22Rv1 (cell line): ENCODE results near the gene GGN.
A peak's percentile ranks its signal among the peaks of the same experiment; 100 is the strongest.
"Not testable (repeated sequence)": the region's sequence is repeated elsewhere in the genome, so short reads cannot be mapped to it uniquely, and the experiment has no call there.

Source experiments
- H3K27ac ChIP-seq: fragments of 450-650 bp; 2 replicates; pipeline ENCODE4 v1.5.1; 2017
- ZFX ChIP-seq: fragments of 450-650 bp; IDR thresholded peaks from 2 replicates; pipeline ENCODE4 v1.6.1; 2017; ENCODE audit warnings: antibody characterized with exemption, borderline replicate concordance
- TF ChIP-seq, protein P1 (sequence below): fragments of 450-650 bp; IDR thresholded peaks from 2 replicates; pipeline ENCODE4 v1.5.1; 2017; ENCODE audit warnings: mild to moderate bottlenecking

GGN gene

DNA sequence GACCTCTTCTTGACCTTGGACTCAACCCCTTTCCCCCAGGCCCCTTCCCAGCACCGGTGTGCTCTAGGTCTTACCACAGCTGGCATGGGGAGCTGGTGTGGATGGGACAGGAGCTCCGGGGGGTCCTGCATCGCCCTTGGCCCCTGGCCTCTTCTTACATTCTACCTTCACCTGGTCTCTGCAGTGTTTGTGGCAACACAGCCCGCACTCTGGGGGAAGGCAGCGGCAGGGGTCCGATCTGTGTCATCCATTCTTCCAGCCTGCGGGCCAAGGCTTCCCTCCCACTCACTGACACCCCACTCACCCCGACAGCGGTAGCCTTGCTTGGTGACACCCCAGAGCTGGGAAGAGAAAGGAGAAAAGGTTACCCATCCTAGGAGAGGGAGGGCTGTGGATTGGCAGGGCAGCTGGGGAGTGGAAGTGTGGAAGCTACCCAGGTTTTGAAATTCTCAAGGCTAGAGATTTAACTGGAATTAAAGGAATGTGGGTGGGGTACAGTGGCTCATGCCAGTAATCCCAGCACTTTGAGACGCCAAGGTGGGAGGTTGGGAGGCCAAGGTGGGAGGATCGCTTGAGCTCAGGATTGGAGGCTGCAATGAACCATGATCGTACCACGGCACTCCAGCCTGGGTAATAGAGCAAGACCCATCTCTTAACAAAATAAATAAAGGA lies 23.3 kb upstream of the GGN start:
- TF ChIP-seq, protein P1, sequence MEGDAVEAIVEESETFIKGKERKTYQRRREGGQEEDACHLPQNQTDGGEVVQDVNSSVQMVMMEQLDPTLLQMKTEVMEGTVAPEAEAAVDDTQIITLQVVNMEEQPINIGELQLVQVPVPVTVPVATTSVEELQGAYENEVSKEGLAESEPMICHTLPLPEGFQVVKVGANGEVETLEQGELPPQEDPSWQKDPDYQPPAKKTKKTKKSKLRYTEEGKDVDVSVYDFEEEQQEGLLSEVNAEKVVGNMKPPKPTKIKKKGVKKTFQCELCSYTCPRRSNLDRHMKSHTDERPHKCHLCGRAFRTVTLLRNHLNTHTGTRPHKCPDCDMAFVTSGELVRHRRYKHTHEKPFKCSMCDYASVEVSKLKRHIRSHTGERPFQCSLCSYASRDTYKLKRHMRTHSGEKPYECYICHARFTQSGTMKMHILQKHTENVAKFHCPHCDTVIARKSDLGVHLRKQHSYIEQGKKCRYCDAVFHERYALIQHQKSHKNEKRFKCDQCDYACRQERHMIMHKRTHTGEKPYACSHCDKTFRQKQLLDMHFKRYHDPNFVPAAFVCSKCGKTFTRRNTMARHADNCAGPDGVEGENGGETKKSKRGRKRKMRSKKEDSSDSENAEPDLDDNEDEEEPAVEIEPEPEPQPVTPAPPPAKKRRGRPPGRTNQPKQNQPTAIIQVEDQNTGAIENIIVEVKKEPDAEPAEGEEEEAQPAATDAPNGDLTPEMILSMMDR = no peak
- no peak for TF ChIP-seq ZFX
- H3K27ac ChIP-seq = no peak overlapping the region

DNA sequence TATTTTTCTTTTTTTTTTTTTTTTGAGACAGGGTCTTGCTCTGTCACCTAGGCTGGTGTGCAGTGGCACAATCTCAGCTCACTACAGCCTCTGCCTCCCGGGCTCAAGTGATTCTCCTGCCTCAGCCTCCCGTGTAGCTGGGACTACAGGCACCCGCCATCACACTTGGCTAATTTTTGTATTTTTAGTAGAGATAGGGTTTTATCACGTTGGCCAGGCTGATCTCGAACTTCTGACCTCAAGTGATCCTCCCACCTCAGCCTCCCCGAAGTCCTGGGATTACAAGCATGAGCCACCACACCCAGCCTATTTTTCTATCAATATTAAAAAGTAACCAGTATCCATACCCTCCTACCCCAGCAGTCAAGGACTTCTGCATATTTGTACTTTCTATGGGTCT lies 22.6 kb upstream of the GGN start:
- not testable (repeated sequence) for H3K27ac ChIP-seq

DNA sequence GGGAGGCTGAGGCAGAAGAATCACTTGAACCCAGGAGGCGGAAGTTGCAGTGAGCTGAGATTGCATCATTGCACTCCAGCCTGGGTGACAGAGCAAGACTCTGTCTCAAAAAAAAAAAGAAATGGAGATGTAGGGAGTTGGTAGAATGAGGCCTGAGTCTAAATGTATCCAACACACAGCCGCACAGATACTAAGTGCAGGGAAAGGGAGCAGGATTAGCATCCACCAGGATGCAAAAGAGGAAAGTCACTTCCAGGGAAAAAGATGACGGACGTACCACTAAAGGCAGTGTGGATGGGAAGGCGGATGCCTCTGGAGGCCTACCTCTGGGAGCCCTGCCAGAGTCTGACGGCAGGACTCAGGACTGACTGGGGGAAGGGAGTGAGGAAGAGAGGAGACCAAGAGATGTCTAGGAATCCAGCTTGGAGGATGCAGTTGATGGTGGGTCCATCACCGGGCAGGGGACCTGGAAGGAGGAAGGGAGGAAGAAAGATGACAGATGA lies 21.8 kb upstream of the GGN start:
- TF ChIP-seq, protein P1 = no peak
- TF ChIP-seq ZFX = no peak
- H3K27ac ChIP-seq = no peak overlapping the region

DNA sequence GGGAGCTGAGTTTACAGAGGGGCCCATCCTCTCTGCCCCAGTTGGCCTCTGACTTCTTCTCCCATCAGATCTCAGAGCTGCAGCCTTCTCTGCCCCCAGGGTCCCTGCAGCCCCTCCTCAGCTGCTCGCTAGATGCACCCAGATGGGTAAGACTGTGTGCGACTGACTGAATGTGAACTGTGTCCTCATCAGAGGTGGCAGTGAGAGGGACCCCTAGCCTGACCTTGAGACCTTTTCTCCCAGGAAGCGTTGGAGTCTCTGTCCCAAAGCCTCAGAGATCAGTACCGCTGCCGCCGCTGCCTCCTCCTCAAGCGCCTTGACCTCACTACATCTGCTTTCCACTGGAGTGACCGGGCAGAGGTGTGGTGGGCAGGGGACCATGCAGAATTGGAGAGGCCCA lies 17.4 kb upstream of the GGN start:
- TF ChIP-seq, protein P1 = no peak
- H3K27ac ChIP-seq = no peak overlapping the region

DNA sequence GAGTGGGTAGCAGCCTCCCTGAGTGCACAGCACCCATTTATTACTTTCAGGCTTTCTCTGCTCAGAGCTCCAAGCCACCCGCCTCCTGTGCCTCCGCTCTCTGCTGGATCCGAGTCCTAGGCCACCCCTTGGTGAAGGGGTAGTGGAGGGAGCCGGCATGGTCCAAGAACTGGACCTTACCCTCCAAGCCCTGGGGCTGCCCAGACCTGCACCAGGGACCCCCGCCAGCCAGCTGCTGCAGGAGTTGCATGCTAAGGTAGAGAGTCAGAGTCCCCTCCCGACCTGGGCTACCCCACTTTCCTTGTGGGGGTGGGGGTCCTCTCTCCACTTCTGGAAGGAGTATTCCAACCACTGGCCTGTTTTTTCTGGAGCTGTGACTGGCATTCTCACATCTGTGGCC lies 17.0 kb upstream of the GGN start:
- H3K27ac ChIP-seq = no peak overlapping the region
- TF ChIP-seq ZFX = no peak
- TF ChIP-seq, protein P1 = no peak

DNA sequence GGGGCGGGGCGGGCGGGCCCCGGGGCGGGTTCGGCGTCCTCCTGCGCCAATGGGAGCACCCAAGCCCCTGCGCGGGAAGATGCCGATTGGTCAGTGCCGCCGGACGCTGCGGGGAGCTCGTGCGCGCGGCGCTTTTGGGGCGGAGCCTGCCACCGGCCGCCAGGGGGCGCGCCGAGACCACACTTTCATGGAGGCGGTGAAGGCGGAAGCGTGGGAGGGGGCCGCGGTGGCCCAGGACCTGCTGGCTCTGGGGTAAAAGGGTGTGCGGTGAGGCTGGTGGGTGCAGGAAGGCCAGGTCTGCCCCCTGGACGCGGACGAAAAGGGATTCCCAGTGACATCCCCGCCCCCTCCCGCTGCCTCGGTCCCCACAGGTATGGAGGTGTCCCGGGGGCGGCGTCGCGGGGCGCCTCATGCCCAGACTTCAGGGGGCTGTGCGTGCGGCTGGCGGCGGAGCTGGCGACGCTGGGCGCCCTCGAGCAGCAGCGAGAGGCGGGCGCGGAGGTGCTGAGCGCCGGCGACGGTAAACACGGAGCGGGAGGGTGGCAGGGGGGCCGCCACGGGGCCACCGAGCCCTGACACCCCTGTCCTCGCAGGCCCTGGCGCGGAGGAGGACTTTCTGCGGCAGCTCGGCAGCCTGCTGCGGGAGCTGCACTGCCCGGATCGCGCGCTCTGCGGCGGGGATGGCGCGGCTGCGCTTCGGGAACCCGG lies 15.3 kb upstream of the GGN start, which contains the start of gene FAM98C:
Gene FAM98C, plus strand, starts transcription at position 127 of the 708 bp plus-strand sequence. Its CDS starts 61 bp downstream, at position 188.
- H3K27ac ChIP-seq = peak within 1 kb of the TSS; percentile 75
- TF ChIP-seq, protein P1 = peak; percentile 93
- TF ChIP-seq ZFX = no peak

DNA sequence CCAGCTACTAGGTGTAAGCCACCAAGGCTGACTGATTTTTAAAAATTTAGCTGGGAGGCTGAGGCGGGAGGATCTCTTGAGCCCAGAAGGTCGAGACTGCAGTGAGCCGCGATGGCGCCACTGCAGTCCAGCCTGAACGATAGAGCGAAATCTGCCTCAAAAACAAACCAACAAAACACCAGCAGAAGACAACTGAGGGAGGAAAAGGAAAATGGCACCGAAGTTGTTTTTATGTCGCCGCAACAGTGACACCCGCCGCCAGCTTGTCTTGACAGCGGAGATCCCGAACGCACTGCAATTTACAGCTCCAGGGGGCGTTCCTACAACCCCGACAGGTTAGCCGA lies 14.8 kb upstream of the GGN start:
- no peak for TF ChIP-seq ZFX
- TF ChIP-seq, protein P1 = no peak
- peak overlapping the region; percentile 75 for H3K27ac ChIP-seq

DNA sequence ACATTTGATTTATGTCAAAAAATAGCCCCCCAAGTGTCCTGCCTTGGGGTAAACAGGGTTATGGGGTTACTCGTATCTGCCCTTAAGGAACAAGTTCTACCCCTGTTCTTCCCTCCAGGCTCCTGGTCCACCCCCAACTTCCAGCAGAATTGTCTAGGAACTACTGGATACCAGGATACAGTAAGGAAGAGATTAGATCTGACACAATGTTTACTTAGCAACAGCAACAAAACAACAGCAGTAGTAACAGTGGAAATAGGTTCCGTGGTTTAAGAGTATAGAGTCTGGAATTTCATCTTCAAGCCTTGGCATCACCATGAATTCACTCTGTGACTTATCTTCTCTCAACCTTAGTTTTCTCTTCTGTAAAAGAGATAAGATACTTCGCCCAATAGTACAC lies 13.3 kb upstream of the GGN start:
- peak overlapping the region; percentile 75 for H3K27ac ChIP-seq
- TF ChIP-seq, protein P1 = no peak
- no peak for TF ChIP-seq ZFX
